ENCODE measurements around the gene TMEM214. TPM values are rescaled to one million over a fixed set of nuclear protein-coding genes. Genes with fewer than 3 reads are reported as not detected.

Gene TMEM214
- total RNA-seq, 1 experiment from 2014 or later, result 55.3 TPM

- Histone ChIP-seq H4K5ac (ENCODE audit: insufficient read length, low read depth, low read length) (no peak overlapping the region), H2AK5ac (ENCODE audit: insufficient read length, low read length) (no peak overlapping the region), H2AFZ (ENCODE audit: low read length) (no peak overlapping the region), H3K23me2 (ENCODE audit: insufficient read length, low read depth, low read length, poor library complexity, severe bottlenecking) (no peaks in the 10 kb centered on the region), H3K27me3 (ENCODE audit: insufficient read depth, low read length) (no peaks in the 10 kb centered on the region), H2BK20ac (ENCODE audit: low read depth, low read length, poor library complexity, severe bottlenecking) (no peak overlapping the region), H4K91ac (ENCODE audit: insufficient read length, low read depth, low read length) (no peak overlapping the region), H3K79me1 (ENCODE audit: insufficient read depth, low read depth, low read length, poor library complexity, severe bottlenecking) (no peaks in the 10 kb centered on the region), H3K9ac (ENCODE audit: extremely low read depth, insufficient read length, low read length) (no peak overlapping the region), H3K79me2 (ENCODE audit: insufficient read depth, low read length) (no peaks in the 10 kb centered on the region), H4K20me1 (ENCODE audit: control insufficient read depth, insufficient read depth, insufficient read length) (no peaks in the 10 kb centered on the region), H4K8ac (replicated peaks; ENCODE audit: insufficient read length, low read depth, low read length) (no peak overlapping the region), H3K56ac (ENCODE audit: insufficient read length, low read depth, low read length) (no peak overlapping the region), H3K4ac (ENCODE audit: low read depth, low read length) (no peak overlapping the region), H3K27ac (ENCODE audit: insufficient read length, low read depth, low read length) (no peak overlapping the region), H3K18ac (ENCODE audit: insufficient read length, low read depth, low read length) (no peak overlapping the region), H2BK15ac (ENCODE audit: low read depth, low read length) (no peak overlapping the region), H3K23ac (ENCODE audit: insufficient read length, low read depth, low read length) (no peak overlapping the region), H3K4me1 (ENCODE audit: insufficient read depth, low read length) (no peaks in the 10 kb centered on the region), H2BK120ac (ENCODE audit: low read depth, low read length, poor library complexity, severe bottlenecking) (no peak overlapping the region), H2BK5ac (ENCODE audit: insufficient read length, low read length) (no peak overlapping the region), H3T11ph (ENCODE audit: low read length) (no peak overlapping the region), H2BK12ac (ENCODE audit: insufficient read length, low read depth, low read length) (no peak overlapping the region), H3K9me3 (ENCODE audit: control insufficient read depth, low read depth, low read length) (no peaks in the 10 kb centered on the region), H3K14ac (ENCODE audit: insufficient read depth, low read length) (no peak overlapping the region), H3K4me2 (ENCODE audit: insufficient read depth, insufficient read length, low read length) (no peak overlapping the region)
- Mint-ChIP-seq H3K36me3 (ENCODE audit: insufficient read depth in 1 of 3, low read depth in 3 of 3) (no peaks in the 10 kb centered on the region), H3K27ac (no peak overlapping the region), H3K4me1 (peaks cover 0 to 2% of the 10 kb centered on the region in 2 experiments; a peak in 1 of 4 replicates), H3K27me3 (ENCODE audit: low read depth) (peaks cover 15% of the 10 kb centered on the region), H3K9me3 (no peaks in the 10 kb centered on the region), H3K4me3 (no peak overlapping the region)
- WGBS (ENCODE audit: extremely low coverage, insufficient read length, low lambda C conversion rate), result no CpG with 5 or more reads among the region's 4 CpGs
- DNase-seq, result no peak
- TF ChIP-seq CTCF (conservative IDR thresholded peaks at IDR 0.05), result no peak
Observed at GRCh38 chr2:26985807-26986206, 47.0 kb upstream of the TMEM214 start.
